DND-41 (cell line): ENCODE measurements around the gene SVBP.

Experiments
- EZH2 ChIP-seq: IDR thresholded peaks from 3 replicates; pipeline ENCODE4 v1.6.1; 2012; ENCODE audit warnings: borderline replicate concordance, low read depth, mild to moderate bottlenecking, moderate library complexity, low read length, inconsistent platforms; ENCODE audit not compliant: severe bottlenecking
- TF ChIP-seq, protein P1 (sequence below): IDR thresholded peaks from 2 replicates; pipeline ENCODE4 v1.5.1; 2012; ENCODE audit warnings: borderline replicate concordance, low read length, moderate library complexity, mild to moderate bottlenecking; ENCODE audit not compliant: poor library complexity, severe bottlenecking; ENCODE audit errors: extremely low read depth

- TF ChIP-seq EZH2: no peak
- TF ChIP-seq, protein P1, sequence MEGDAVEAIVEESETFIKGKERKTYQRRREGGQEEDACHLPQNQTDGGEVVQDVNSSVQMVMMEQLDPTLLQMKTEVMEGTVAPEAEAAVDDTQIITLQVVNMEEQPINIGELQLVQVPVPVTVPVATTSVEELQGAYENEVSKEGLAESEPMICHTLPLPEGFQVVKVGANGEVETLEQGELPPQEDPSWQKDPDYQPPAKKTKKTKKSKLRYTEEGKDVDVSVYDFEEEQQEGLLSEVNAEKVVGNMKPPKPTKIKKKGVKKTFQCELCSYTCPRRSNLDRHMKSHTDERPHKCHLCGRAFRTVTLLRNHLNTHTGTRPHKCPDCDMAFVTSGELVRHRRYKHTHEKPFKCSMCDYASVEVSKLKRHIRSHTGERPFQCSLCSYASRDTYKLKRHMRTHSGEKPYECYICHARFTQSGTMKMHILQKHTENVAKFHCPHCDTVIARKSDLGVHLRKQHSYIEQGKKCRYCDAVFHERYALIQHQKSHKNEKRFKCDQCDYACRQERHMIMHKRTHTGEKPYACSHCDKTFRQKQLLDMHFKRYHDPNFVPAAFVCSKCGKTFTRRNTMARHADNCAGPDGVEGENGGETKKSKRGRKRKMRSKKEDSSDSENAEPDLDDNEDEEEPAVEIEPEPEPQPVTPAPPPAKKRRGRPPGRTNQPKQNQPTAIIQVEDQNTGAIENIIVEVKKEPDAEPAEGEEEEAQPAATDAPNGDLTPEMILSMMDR: no peak
Measured at GRCh38 chr1:42817976-42818375, 779 bp upstream of the SVBP start.
